Measurements from ENCODE around the gene STRBP.

STRBP gene

DNA sequence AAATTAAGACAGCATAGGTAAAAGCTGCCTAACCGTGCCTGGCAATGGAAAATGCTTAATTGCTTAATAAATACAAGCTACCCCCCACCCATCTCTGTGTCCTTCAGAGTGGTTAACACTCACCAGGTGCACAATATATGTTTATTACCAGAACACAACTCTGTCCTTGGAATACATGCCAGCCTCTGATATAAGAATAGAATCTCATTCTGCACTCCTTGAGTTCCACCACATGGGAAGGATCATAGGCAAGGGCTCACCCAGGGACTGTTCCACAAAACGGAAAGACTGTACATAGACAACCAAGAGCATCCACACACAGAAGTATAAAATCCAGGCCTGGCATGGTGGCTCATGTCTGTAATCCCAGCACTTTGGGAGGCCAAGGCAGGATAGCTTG is 91.4 kb downstream of the STRBP start:
- Histone ChIP-seq H3K4me1 (peaks cover 23% of the 10 kb centered on the region), H3K4me2 (no peak overlapping the region)
- no peak for TF ChIP-seq Cebpa-rat (IDR thresholded peaks at IDR 0.05)

GRCh38 chr9:123175854-123176629 is 92.3 kb downstream of the STRBP start:
- H3K4me2 ChIP-seq = peak overlapping the region; percentile 36; the same call in 1 of the 2 replicates
- H3K9me3 ChIP-seq = no peaks in the 10 kb centered on the region
- H3K9ac ChIP-seq = no peak overlapping the region

More for the DNA sequence above, 91.4 kb downstream of the STRBP start:
- no peak overlapping the region for H3K4me3 ChIP-seq
- H3K27ac ChIP-seq = no peak overlapping the region
- H3K9me3 ChIP-seq = no peaks in the 10 kb centered on the region
- H3K36me3 ChIP-seq = peaks cover 75% of the 10 kb centered on the region
- no peaks in the 10 kb centered on the region for H3K27me3 ChIP-seq
- H4K20me1 ChIP-seq = peaks cover 40% of the 10 kb centered on the region; the same call in 1 of the 2 replicates
- H3K9ac ChIP-seq = no peak overlapping the region

GRCh38 chr9:123174887-123175518 is 93.4 kb downstream of the STRBP start:
- no peak overlapping the region for H3K9ac ChIP-seq
- peak overlapping the region; percentile 36 for H3K4me2 ChIP-seq
- no peak for TF ChIP-seq Cebpa-rat (IDR thresholded peaks at IDR 0.05)
- H3K27ac ChIP-seq = no peak overlapping the region
- no peak overlapping the region for H3K4me3 ChIP-seq
- peaks cover 32% of the 10 kb centered on the region; the same call in 1 of the 2 replicates for H4K20me1 ChIP-seq
- H3K27me3 ChIP-seq = no peaks in the 10 kb centered on the region
- peaks cover 75% of the 10 kb centered on the region for H3K36me3 ChIP-seq
- H3K4me1 ChIP-seq = peaks cover 23% of the 10 kb centered on the region
- no peaks in the 10 kb centered on the region for H3K9me3 ChIP-seq

More at GRCh38 chr9:123175854-123176629, 92.3 kb downstream of the STRBP start:
- Histone ChIP-seq H3K27me3 (no peaks in the 10 kb centered on the region), H3K36me3 (peaks cover 74% of the 10 kb centered on the region), H3K4me3 (no peak overlapping the region), H3K27ac (no peak overlapping the region), H4K20me1 (peaks cover 33% of the 10 kb centered on the region; the same call in 1 of the 2 replicates), H3K4me1 (peaks cover 23% of the 10 kb centered on the region)
- TF ChIP-seq Cebpa-rat (IDR thresholded peaks at IDR 0.05) = no peak

DNA sequence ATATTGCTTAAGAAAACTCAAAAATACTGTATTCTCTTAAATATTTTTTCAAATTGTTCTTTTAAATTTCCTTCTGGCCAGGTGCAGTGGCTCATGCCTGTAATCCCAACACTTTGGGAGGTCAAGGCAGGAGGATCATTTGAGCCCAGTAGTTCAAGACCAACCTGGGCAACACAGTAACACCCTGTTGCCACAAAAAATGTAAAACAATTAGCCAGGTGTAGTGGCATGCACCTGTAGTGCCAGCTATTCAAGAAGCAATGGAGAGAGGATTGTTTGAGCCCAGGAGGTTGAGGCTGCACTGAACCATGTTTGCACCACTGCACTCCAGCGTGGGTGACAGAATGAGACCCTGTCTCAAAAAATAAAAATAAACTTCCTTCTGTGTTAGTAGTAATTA is 94.3 kb downstream of the STRBP start:
- no peak overlapping the region for H3K27ac ChIP-seq
- peaks cover 69% of the 10 kb centered on the region for H3K36me3 ChIP-seq
- no peaks in the 10 kb centered on the region for H3K27me3 ChIP-seq
- H3K4me3 ChIP-seq = no peak overlapping the region
- H3K4me1 ChIP-seq = peaks cover 23% of the 10 kb centered on the region
- H3K4me2 ChIP-seq = peak overlapping the region; percentile 36; the same call in 1 of the 2 replicates
- H4K20me1 ChIP-seq = peaks cover 23% of the 10 kb centered on the region; the same call in 1 of the 2 replicates
- no peak for TF ChIP-seq Cebpa-rat (IDR thresholded peaks at IDR 0.05)
- no peaks in the 10 kb centered on the region for H3K9me3 ChIP-seq
- no peak overlapping the region for H3K9ac ChIP-seq

DNA sequence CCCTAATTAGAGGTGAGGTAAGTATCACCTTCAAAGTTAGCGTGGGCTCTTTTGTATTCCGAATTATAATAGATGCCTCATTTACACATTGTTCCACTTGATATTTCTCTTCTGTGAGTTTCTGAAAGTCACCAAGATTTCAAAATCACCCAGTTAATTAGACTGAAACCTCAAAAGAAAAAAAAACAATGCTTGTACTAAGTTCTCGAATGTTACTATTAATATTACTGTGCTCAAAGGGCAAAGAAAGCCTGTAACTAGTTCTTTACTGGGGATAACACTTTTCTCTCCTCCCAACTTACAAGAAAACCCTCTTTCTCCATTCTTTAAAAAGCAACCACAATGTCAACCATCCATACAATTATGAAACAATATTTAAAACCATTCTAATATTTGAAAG is 98.5 kb downstream of the STRBP start:
- Histone ChIP-seq H4K20me1 (peaks cover 8% of the 10 kb centered on the region; the same call in 1 of the 2 replicates), H3K27me3 (no peaks in the 10 kb centered on the region), H3K4me1 (peaks cover 13% of the 10 kb centered on the region), H3K9ac (no peak overlapping the region), H3K4me2 (no peak overlapping the region), H3K9me3 (no peaks in the 10 kb centered on the region), H3K36me3 (peaks cover 71% of the 10 kb centered on the region), H3K27ac (no peak overlapping the region), H3K4me3 (no peak overlapping the region)
- no peak for TF ChIP-seq Cebpa-rat (IDR thresholded peaks at IDR 0.05)

- 0 out of 2 replicates have a peak, but pooled peaks cover 4% of the 10 kb centered on the region for H3K4me1 ChIP-seq
- no peaks in the 10 kb centered on the region for H3K9me3 ChIP-seq
- no peaks in the 10 kb centered on the region for H3K27me3 ChIP-seq
- H4K20me1 ChIP-seq = no peaks in the 10 kb centered on the region
- no peak overlapping the region for H3K4me2 ChIP-seq
- H3K36me3 ChIP-seq = peaks cover 72% of the 10 kb centered on the region
- no peak overlapping the region for H3K4me3 ChIP-seq
- no peak overlapping the region for H3K27ac ChIP-seq
- TF ChIP-seq Cebpa-rat (IDR thresholded peaks at IDR 0.05) = no peak
- H3K9ac ChIP-seq = no peak overlapping the region
Observed at GRCh38 chr9:123168586-123168985, 99.8 kb downstream of the STRBP start.

GRCh38 chr9:123167474-123167873 is 100.9 kb downstream of the STRBP start:
- H3K4me2 ChIP-seq = no peak overlapping the region
- no peak for TF ChIP-seq Cebpa-rat (IDR thresholded peaks at IDR 0.05)
- no peaks in the 10 kb centered on the region for H3K27me3 ChIP-seq
- peaks cover 62% of the 10 kb centered on the region for H3K36me3 ChIP-seq
- H3K9me3 ChIP-seq = no peaks in the 10 kb centered on the region
- H3K4me3 ChIP-seq = no peak overlapping the region
- H3K4me1 ChIP-seq = 0 out of 2 replicates have a peak, but pooled peaks cover 4% of the 10 kb centered on the region
- no peak overlapping the region for H3K27ac ChIP-seq
- H3K9ac ChIP-seq = no peak overlapping the region
- H4K20me1 ChIP-seq = no peaks in the 10 kb centered on the region

GRCh38 chr9:123165813-123166212 is 102.6 kb downstream of the STRBP start:
- Histone ChIP-seq H3K4me1 (0 out of 2 replicates have a peak, but pooled peaks cover 4% of the 10 kb centered on the region), H3K4me3 (no peak overlapping the region), H3K36me3 (peaks cover 54% of the 10 kb centered on the region), H3K27ac (no peak overlapping the region), H3K27me3 (no peaks in the 10 kb centered on the region), H4K20me1 (no peaks in the 10 kb centered on the region), H3K9me3 (no peaks in the 10 kb centered on the region), H3K4me2 (no peak overlapping the region), H3K9ac (no peak overlapping the region)
- TF ChIP-seq Cebpa-rat (IDR thresholded peaks at IDR 0.05) = no peak

DNA sequence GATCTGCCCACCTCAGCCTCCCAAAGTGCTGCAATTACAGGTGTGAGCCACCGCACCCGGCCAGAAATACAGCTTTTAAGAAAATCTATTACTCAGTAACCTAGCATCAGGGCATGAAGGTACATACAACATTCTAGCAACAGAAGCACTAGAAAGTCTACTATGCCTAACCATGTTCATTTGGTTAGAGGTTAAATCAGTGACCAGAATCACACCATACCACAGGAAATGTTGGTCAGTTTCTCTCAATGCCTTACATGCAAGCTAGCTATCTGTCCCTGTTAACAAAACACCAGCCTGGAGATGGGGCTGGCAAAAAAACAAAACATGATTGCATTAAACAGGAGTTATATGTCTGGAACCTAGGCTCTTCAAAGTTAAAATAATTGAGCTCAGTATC is 104.1 kb downstream of the STRBP start:
- no peak overlapping the region for H3K9ac ChIP-seq
- H3K27me3 ChIP-seq = no peaks in the 10 kb centered on the region
- H3K9me3 ChIP-seq = no peaks in the 10 kb centered on the region
- H3K4me2 ChIP-seq = no peak overlapping the region
- 0 out of 2 replicates have a peak, but pooled peaks cover 4% of the 10 kb centered on the region for H3K4me1 ChIP-seq
- no peaks in the 10 kb centered on the region for H4K20me1 ChIP-seq
- peaks cover 61% of the 10 kb centered on the region for H3K36me3 ChIP-seq
- H3K27ac ChIP-seq = no peak overlapping the region
- no peak overlapping the region for H3K4me3 ChIP-seq
- no peak for TF ChIP-seq Cebpa-rat (IDR thresholded peaks at IDR 0.05)

GRCh38 chr9:123162791-123163345 is 105.5 kb downstream of the STRBP start:
- H3K27ac ChIP-seq = no peak overlapping the region

More at GRCh38 chr9:123162791-123163345, 105.5 kb downstream of the STRBP start:
- Histone ChIP-seq H3K4me2 (no peak overlapping the region), H3K4me1 (0 out of 2 replicates have a peak, but pooled peaks cover 4% of the 10 kb centered on the region), H3K36me3 (peaks cover 68% of the 10 kb centered on the region), H4K20me1 (no peaks in the 10 kb centered on the region), H3K27me3 (no peaks in the 10 kb centered on the region), H3K9ac (no peak overlapping the region), H3K9me3 (no peaks in the 10 kb centered on the region), H3K4me3 (no peak overlapping the region)
- TF ChIP-seq Cebpa-rat (IDR thresholded peaks at IDR 0.05) = no peak
